ENCODE data around the gene ASRGL1.

Gene ASRGL1

DNA sequence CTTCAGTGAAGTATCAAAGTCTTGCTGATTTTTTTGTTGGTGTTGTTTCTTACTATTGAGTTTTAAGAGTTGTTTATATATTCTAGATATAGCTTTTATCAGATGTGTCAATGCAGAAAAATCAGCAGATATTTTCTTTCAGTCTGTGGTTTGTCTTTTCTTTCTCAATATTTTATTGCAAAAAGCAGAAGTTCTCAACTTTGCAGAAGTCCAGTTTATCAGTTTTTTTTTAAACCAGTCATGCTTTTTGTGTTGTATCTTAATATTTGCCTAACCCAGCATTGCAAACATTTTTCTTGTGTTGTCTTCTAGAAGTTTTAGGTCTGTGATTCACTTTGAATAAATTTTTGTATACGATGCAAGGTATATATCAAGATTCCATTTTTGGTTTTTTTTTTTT is 7.0 kb downstream of the ASRGL1 start:
- peaks cover 45 to 62% of the 10 kb centered on the region in 2 experiments for H3K4me1 ChIP-seq (ENCODE audit: control insufficient read depth in 1 of 2, insufficient read depth in 1 of 2, low read depth in 1 of 2, low read length in 1 of 2)
- H3K9me3 ChIP-seq: no peaks in the 10 kb centered on the region
- peak overlapping the region; percentile 23 to 35 for H3K4me3 ChIP-seq (ENCODE audit: low read depth in 1 of 2, low read length in 1 of 2)
- no peaks in the 10 kb centered on the region for H3K27me3 ChIP-seq
- TF ChIP-seq, protein P1, sequence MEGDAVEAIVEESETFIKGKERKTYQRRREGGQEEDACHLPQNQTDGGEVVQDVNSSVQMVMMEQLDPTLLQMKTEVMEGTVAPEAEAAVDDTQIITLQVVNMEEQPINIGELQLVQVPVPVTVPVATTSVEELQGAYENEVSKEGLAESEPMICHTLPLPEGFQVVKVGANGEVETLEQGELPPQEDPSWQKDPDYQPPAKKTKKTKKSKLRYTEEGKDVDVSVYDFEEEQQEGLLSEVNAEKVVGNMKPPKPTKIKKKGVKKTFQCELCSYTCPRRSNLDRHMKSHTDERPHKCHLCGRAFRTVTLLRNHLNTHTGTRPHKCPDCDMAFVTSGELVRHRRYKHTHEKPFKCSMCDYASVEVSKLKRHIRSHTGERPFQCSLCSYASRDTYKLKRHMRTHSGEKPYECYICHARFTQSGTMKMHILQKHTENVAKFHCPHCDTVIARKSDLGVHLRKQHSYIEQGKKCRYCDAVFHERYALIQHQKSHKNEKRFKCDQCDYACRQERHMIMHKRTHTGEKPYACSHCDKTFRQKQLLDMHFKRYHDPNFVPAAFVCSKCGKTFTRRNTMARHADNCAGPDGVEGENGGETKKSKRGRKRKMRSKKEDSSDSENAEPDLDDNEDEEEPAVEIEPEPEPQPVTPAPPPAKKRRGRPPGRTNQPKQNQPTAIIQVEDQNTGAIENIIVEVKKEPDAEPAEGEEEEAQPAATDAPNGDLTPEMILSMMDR (IDR thresholded peaks at IDR 0.05): no peak
- H3K36me3 ChIP-seq: no peaks in the 10 kb centered on the region
- peak overlapping the region; percentile 87 for H3K27ac ChIP-seq

DNA sequence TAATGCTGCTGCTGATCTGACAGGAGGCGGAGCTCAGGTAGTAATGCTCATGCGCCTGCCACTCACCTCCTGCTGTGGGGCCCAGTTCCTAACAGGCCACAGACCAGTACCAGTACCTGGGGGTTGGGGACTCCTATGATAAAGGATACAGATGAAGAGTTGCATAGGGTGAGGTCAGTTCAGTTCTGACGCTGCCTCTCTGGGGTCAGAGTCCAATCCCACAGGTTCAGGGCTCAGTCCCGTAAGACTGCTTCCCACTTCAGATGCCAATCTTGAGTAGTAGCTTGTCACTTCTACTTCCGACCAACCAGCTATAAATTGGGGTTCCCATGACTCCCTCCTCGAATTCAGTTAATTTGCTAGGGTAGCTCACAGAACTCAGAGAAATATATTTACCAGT is 8.6 kb downstream of the ASRGL1 start:
- H3K27me3 ChIP-seq: no peaks in the 10 kb centered on the region
- no peaks in the 10 kb centered on the region for H3K36me3 ChIP-seq
- H3K9me3 ChIP-seq: no peaks in the 10 kb centered on the region
- H3K27ac ChIP-seq: no peak overlapping the region
- no peak overlapping the region for H3K4me3 ChIP-seq (ENCODE audit: low read depth in 1 of 2, low read length in 1 of 2)
- peaks cover 34 to 46% of the 10 kb centered on the region in 2 experiments for H3K4me1 ChIP-seq (ENCODE audit: control insufficient read depth in 1 of 2, insufficient read depth in 1 of 2, low read depth in 1 of 2, low read length in 1 of 2)
- TF ChIP-seq, protein P1 (IDR thresholded peaks at IDR 0.05): no peak

DNA sequence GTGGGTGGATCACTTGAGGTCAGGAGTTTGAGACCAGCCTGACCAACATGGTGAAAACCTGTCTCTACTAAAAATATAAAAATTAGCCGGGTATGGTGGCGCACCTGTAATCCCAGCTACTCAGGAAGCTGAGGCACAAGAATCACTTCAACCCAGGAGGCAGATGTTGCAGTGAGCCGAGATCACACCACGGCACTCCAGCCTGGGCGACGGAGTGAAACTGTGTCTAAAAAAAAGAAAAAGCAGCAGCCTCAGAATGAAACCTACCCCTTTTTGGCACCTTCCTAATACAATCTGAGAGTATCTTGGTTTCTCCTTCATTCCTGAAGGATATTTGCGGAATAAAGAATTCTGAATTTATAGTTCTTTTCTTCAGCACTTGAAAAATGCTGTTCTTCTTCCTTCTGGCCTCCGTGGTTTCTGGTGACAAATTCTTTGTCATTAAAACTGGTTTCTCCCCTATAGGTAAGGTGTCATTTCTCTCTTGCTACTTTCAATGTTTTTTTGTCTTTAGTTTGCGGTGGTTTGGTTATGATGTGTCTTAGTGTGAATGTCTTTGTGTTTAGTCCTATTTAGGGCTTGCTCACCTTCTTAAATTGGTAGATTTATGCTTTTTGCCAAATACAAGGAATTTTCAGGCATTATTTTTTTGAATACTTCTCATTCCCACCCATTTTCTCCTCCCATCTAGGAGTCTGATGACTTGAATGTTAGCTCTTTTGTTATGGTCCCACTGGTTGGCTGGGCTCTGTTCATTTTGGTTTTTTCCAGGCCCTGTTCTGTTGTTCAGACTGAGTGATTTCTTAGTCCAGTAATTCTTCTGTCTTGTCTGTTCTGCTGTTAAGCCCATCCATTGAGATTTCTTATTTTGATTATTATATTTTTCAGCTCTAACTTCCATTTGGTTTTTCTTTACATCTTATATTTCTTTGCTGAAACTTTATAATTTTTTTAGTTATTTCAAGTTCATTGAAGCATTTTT is 15.4 kb downstream of the ASRGL1 start:
- TF ChIP-seq, protein P1 (IDR thresholded peaks at IDR 0.05): no peak
- no peak overlapping the region for H3K27ac ChIP-seq
- no peak overlapping the region for H3K4me3 ChIP-seq (ENCODE audit: low read depth in 1 of 2, low read length in 1 of 2)
- H3K9me3 ChIP-seq: no peaks in the 10 kb centered on the region
- H3K27me3 ChIP-seq: no peaks in the 10 kb centered on the region
- peaks cover 10% of the 10 kb centered on the region for H3K36me3 ChIP-seq
- no peaks in the 10 kb centered on the region for H3K4me1 ChIP-seq (ENCODE audit: control insufficient read depth in 1 of 2, insufficient read depth in 1 of 2, low read depth in 1 of 2, low read length in 1 of 2)

DNA sequence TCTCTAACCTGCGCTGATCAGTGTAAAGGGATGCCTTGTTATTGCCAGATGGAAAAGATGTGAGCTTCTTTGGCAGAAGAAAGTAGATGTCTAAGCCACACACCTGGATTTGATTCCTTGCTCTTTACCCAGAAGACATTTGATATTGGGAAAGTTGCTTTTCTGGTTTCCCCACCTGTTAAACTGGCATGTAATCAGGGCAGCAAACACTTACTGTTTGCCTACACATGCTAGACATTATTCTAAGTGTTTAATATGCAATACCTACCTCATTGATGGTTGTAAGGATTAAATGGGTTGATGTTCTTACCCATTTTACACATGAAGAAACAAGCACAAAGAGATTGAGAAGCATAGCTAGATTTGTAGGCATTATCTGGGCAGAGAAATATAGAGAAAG is 16.6 kb downstream of the ASRGL1 start:
- TF ChIP-seq, protein P1 (IDR thresholded peaks at IDR 0.05): no peak
- Histone ChIP-seq H3K27me3 (no peaks in the 10 kb centered on the region), H3K27ac (no peak overlapping the region), H3K36me3 (peaks cover 20% of the 10 kb centered on the region), H3K4me3 (ENCODE audit: low read depth in 1 of 2, low read length in 1 of 2) (no peak overlapping the region), H3K4me1 (ENCODE audit: control insufficient read depth in 1 of 2, insufficient read depth in 1 of 2, low read depth in 1 of 2, low read length in 1 of 2) (no peaks in the 10 kb centered on the region), H3K9me3 (no peaks in the 10 kb centered on the region)

DNA sequence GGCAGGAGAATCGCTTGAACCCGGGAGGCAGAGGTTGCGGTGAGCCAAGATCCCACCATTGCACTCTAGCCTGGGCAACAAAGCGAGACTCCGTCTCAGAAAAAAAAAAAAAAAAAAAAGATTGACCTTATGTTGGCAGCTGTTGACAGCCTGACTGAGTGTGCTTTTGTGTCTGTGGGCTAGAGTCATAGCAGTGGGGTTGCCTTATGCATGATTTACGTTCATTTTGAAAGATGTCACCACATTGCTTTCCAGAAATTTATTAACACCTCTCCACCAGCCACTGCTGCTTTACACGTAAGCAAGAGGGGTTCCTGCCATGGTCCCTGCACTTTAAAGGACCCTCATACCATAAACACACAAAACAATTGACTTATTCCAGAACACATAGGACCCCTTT is 21.0 kb downstream of the ASRGL1 start:
- no peaks in the 10 kb centered on the region for H3K9me3 ChIP-seq
- TF ChIP-seq, protein P1 (IDR thresholded peaks at IDR 0.05): no peak
- H3K4me3 ChIP-seq (ENCODE audit: low read depth in 1 of 2, low read length in 1 of 2): no peak overlapping the region
- no peak overlapping the region for H3K27ac ChIP-seq
- no peaks in the 10 kb centered on the region for H3K27me3 ChIP-seq
- no peaks in the 10 kb centered on the region for H3K4me1 ChIP-seq (ENCODE audit: control insufficient read depth in 1 of 2, insufficient read depth in 1 of 2, low read depth in 1 of 2, low read length in 1 of 2)
- peaks cover 23% of the 10 kb centered on the region for H3K36me3 ChIP-seq
